Neural cell (in vitro differentiated cells): ENCODE data around the gene ZFYVE28. TPM values are rescaled to one million over a fixed set of nuclear protein-coding genes. Genes with fewer than 3 reads are reported as not detected.

ENCODE experiments used
- H2AFZ ChIP-seq: fragments of 200-600, 300-800 bp; sonication (generic), shearing (Covaris generic); 2 replicates; pipeline ENCODE4 v1.6.0; 2014; ENCODE audit warnings: low read depth, mild to moderate bottlenecking, antibody characterized with exemption, low read length, moderate library complexity
- H3F3A ChIP-seq: fragments of 200-600 bp; shearing (Covaris generic); 2 replicates; pipeline ENCODE4 v1.6.1; 2016; ENCODE audit warnings: mild to moderate bottlenecking, moderate library complexity, mixed read lengths, antibody characterized with exemption, low read length; ENCODE audit not compliant: insufficient read depth, poor library complexity, severe bottlenecking
- H3K27ac ChIP-seq: fragments of 200-600, 300-800 bp; sonication (generic), shearing (Covaris generic); 2 replicates; pipeline ENCODE4 v1.5.1; 2014; ENCODE audit warnings: mild to moderate bottlenecking, low read length, moderate library complexity
- H3K27me3 ChIP-seq: fragments of 300-800, 200-600 bp; sonication (generic), shearing (Covaris generic); 2 replicates; pipeline ENCODE4 v1.6.0; 2014; ENCODE audit warnings: mild to moderate bottlenecking, low read depth, low read length, moderate library complexity; ENCODE audit not compliant: insufficient read depth
- H3K36me3 ChIP-seq: fragments of 300-800, 200-600 bp; sonication (generic), shearing (Covaris generic); 2 replicates; pipeline ENCODE4 v1.5.1; 2014; ENCODE audit warnings: mild to moderate bottlenecking, antibody characterized with exemption, low read length, moderate library complexity; ENCODE audit not compliant: insufficient read depth
- H3K4me2 ChIP-seq: fragments of 300-800, 200-600 bp; sonication (generic), shearing (Covaris generic); 2 replicates; pipeline ENCODE4 v1.6.0; 2014; ENCODE audit warnings: mild to moderate bottlenecking, low read length
- H3K4me3 ChIP-seq: fragments of 300-800, 200-600 bp; sonication (generic), shearing (Covaris generic); 2 replicates; pipeline ENCODE4 v1.5.1; 2014; ENCODE audit warnings: mild to moderate bottlenecking, low read length, moderate library complexity
- H3K79me2 ChIP-seq: fragments of 200-600 bp; shearing (Covaris generic); replicated peaks from 2 replicates; pipeline ENCODE4 v1.6.0; 2014; ENCODE audit warnings: mild to moderate bottlenecking, low read length, moderate library complexity; ENCODE audit not compliant: insufficient read depth
- H3K9ac ChIP-seq: fragments of 300-800, 200-600 bp; sonication (generic), shearing (Covaris generic); 2 replicates; pipeline ENCODE4 v1.6.1; 2016; ENCODE audit warnings: mild to moderate bottlenecking, low read length, mixed read lengths
- H3K9me2 ChIP-seq: fragments of 200-600 bp; shearing (Covaris generic); 2 replicates; pipeline ENCODE4 v1.6.1; 2016; ENCODE audit warnings: mild to moderate bottlenecking, low read length, mixed read lengths; ENCODE audit not compliant: insufficient read depth
- H3K9me3 ChIP-seq: fragments of 200-600, 300-800 bp; sonication (generic), shearing (Covaris generic); 2 replicates; pipeline ENCODE4 v1.6.1; 2016; ENCODE audit warnings: mild to moderate bottlenecking, mixed run types, low read length, moderate library complexity, mixed read lengths
- H4K20me1 ChIP-seq: fragments of 200-600 bp; shearing (Covaris generic); 2 replicates; pipeline ENCODE4 v1.6.1; 2016; ENCODE audit warnings: mild to moderate bottlenecking, mixed run types; ENCODE audit not compliant: insufficient read depth
- EP300 ChIP-seq: fragments of 450-650 bp; conservative IDR thresholded peaks from 2 replicates; pipeline ENCODE4 v1.6.1; 2014; ENCODE audit warnings: antibody characterized with exemption, mild to moderate bottlenecking, moderate library complexity; ENCODE audit not compliant: poor library complexity, severe bottlenecking
- EZH2 ChIP-seq: fragments of 200-600, 300-800 bp; shearing (Covaris generic), sonication (generic); IDR thresholded peaks from 2 replicates; pipeline ENCODE4 v1.6.1; 2014; ENCODE audit warnings: antibody characterized with exemption, low read length, borderline replicate concordance, mild to moderate bottlenecking; ENCODE audit not compliant: insufficient read depth, poor library complexity, severe bottlenecking
- MXI1 ChIP-seq: fragments of 450-650 bp; conservative IDR thresholded peaks from 2 replicates; pipeline ENCODE4 v1.6.1; 2014; ENCODE audit warnings: antibody characterized with exemption, mild to moderate bottlenecking; ENCODE audit not compliant: poor library complexity, severe bottlenecking
- POLR2AphosphoS5 ChIP-seq: IDR thresholded peaks from 2 replicates; pipeline ENCODE4 v1.6.1; 2012
- RAD21 ChIP-seq: fragments of 450-650 bp; conservative IDR thresholded peaks from 2 replicates; pipeline ENCODE4 v1.6.1; 2014; ENCODE audit warnings: antibody characterized with exemption, mild to moderate bottlenecking, moderate library complexity
- REST ChIP-seq: IDR thresholded peaks from 2 replicates; pipeline ENCODE4 v1.6.1; 2012; ENCODE audit warnings: borderline replicate concordance
- SMC3 ChIP-seq: fragments of 450-650 bp; conservative IDR thresholded peaks from 2 replicates; pipeline ENCODE4 v1.6.1; 2014; ENCODE audit warnings: antibody characterized with exemption, mild to moderate bottlenecking, moderate library complexity; ENCODE audit not compliant: poor library complexity
- TAF1 ChIP-seq: IDR thresholded peaks from 2 replicates; pipeline ENCODE4 v1.6.1; 2012; ENCODE audit warnings: low read depth
- polyA plus RNA-seq: library from polyadenylated mRNA; depleted of rRNA; stranded (reverse); fragments of >200 nt; gene quantifications from 2 replicates; pipeline ENCODE4 v1.2.3, GENCODE V29; 2014
- TF ChIP-seq, protein P1 (sequence below): fragments of 450-650 bp; IDR thresholded peaks from 2 replicates; pipeline ENCODE4 v1.5.1; 2014; ENCODE audit warnings: antibody characterized with exemption, mild to moderate bottlenecking, moderate library complexity; ENCODE audit not compliant: poor library complexity, severe bottlenecking

Gene ZFYVE28
- polyA plus RNA-seq, 1 donor from 2014 or later: 2.4 TPM

DNA sequence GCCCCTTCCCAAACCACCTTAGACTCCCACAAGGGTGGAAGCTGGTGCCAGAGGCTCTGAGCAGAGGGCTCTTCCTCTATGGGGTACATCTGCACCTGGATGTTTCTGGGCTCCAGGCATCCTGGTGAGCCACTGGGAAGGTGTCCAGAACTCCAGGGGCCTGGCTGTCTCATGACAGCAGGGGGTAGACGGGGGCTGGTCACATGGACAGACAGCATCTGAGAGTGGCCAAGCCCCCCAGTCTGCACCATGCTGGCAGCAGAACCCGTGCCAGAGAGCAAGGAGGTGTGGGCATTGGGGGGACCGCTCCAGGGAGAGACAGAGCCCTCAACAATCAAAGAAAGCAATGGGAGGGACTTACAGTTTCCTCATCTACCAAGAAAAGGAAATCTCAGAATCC, 39.5 kb downstream of the ZFYVE28 start:
- Histone ChIP-seq H3K4me2 (no peak overlapping the region), H3F3A (no peaks in the 10 kb centered on the region), H3K36me3 (no peaks in the 10 kb centered on the region), H3K27ac (no peak overlapping the region), H3K79me2 (no peaks in the 10 kb centered on the region), H3K4me3 (no peak overlapping the region), H3K9me2 (no peaks in the 10 kb centered on the region), H2AFZ (no peak overlapping the region), H4K20me1 (no peaks in the 10 kb centered on the region), H3K9me3 (no peaks in the 10 kb centered on the region), H3K27me3 (no peaks in the 10 kb centered on the region), H3K9ac (no peak overlapping the region)
- TF ChIP-seq POLR2AphosphoS5: no peak
- TF ChIP-seq MXI1: no peak
- no peak for TF ChIP-seq EP300
- no peak for TF ChIP-seq RAD21
- TF ChIP-seq EZH2: no peak
- TF ChIP-seq REST: no peak
- TF ChIP-seq, protein P1, sequence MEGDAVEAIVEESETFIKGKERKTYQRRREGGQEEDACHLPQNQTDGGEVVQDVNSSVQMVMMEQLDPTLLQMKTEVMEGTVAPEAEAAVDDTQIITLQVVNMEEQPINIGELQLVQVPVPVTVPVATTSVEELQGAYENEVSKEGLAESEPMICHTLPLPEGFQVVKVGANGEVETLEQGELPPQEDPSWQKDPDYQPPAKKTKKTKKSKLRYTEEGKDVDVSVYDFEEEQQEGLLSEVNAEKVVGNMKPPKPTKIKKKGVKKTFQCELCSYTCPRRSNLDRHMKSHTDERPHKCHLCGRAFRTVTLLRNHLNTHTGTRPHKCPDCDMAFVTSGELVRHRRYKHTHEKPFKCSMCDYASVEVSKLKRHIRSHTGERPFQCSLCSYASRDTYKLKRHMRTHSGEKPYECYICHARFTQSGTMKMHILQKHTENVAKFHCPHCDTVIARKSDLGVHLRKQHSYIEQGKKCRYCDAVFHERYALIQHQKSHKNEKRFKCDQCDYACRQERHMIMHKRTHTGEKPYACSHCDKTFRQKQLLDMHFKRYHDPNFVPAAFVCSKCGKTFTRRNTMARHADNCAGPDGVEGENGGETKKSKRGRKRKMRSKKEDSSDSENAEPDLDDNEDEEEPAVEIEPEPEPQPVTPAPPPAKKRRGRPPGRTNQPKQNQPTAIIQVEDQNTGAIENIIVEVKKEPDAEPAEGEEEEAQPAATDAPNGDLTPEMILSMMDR: no peak
- TF ChIP-seq TAF1: no peak

GRCh38 chr4:2378401-2378800, 40.0 kb downstream of the ZFYVE28 start:
- no peaks in the 10 kb centered on the region for H4K20me1 ChIP-seq
- H3K9me3 ChIP-seq: no peaks in the 10 kb centered on the region
- no peak overlapping the region for H3K9ac ChIP-seq
- H3K4me2 ChIP-seq: no peak overlapping the region
- H3K27me3 ChIP-seq: no peaks in the 10 kb centered on the region
- H3K9me2 ChIP-seq: no peaks in the 10 kb centered on the region
- no peaks in the 10 kb centered on the region for H3K79me2 ChIP-seq
- H2AFZ ChIP-seq: no peak overlapping the region
- no peaks in the 10 kb centered on the region for H3F3A ChIP-seq
- TF ChIP-seq REST (no peak), RAD21 (no peak), TAF1 (no peak), MXI1 (no peak), EP300 (no peak), SMC3 (no peak), EZH2 (no peak), POLR2AphosphoS5 (no peak)
- TF ChIP-seq, protein P1: no peak
- no peak overlapping the region for H3K4me3 ChIP-seq
- H3K36me3 ChIP-seq: no peaks in the 10 kb centered on the region
- H3K27ac ChIP-seq: no peak overlapping the region
